Jurkat, Clone E6-1 (cell line): ENCODE measurements around the gene PANX2.
A peak's percentile ranks its signal among the peaks of the same experiment; 100 is the strongest.

Source experiments
- DNase-seq: peaks from one replicate; pipeline ENCODE4 v3.0.0-alpha.2; 2011; ENCODE audit warnings: low read depth, low spot score
- H3K4me3 ChIP-seq: 2 replicates; pipeline ENCODE4 v1.5.1; 2011; ENCODE audit warnings: mild to moderate bottlenecking, low read length, control low read depth, moderate library complexity

The PANX2 gene

DNA sequence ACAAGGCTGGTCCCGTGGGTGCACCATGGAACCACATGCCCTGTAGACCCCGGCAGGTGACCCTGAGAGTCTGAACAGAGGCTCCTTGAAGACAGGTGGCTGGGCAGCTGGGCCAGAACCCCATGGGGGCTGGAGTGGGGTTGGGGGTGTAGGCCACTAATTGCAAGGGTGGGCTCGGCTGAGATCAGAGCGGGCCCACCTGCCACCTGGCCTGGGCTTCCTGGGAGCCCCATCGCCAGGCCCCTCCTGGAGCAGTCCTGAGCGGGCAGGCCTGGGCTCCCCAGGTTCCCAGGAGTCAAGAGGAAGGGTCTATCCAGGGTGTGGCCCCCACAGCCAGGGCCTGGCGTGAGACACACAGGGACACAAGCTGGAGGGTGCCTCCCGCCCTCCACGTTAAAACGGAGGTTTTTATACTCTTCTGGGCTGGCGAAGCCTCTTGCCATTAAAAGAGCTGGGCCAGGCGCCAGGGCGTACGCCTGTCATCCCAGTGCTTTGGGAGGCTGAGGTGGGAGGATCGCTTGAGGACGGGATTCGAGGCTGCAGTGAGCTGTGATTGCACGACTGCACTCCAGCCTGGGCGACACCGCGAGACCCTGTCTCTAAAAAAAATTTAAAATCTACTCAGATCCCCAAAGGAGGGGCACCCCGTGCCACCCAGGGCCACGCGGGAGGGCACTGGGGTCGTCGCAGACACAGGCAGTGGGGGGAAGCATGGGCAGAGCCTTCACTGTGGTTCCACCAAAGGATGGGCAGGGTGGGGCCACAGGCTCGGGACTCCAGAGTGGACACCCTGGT is 10.4 kb downstream of the PANX2 start:
- DNase-seq, result no peak

GRCh38 chr22:50182176-50183081 is 11.9 kb downstream of the PANX2 start:
- H3K4me3 ChIP-seq, result no peak overlapping the region
- DNase-seq, result no peak

More for the DNA sequence above, 10.4 kb downstream of the PANX2 start:
- no peak overlapping the region for H3K4me3 ChIP-seq

DNA sequence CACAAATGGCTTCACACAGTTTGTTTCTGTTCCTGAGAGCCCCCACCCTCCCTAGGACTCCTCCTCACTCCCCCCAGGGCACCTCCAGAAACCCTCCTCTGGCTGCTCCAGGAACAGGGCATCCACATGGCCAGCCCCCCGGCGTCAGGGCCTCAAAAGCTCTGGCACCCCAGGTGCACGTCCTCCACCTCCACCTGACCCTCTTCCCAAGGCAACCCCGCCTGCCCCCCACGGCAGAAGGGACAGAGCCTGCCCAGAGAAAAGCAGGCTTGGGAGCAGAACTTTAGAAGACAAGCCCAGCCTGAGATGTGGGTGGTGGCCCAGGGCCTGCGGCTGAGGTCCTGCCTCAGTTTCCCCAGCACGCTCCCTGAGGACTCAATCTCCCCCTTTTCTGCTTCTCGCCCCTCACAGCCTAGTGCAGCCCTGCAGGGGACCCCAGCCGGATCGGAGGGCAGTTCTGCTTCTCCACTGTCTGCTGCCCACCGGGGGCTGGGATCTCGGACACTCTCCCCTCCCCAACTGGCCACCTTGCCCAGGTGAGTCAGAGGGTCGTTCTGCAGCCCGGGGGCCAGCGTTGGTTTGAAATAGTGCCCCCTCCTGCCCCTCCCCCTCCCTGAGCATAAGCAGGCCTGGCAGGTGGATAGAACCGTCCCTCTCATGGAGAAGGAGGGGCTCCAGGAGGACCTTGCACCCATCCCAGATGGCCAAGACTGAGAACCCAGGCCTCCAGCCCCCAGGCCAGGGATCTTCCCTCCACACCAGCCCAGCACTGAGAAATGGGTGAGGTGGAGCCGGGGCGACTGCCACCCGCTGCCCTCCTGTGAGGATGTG is 12.8 kb downstream of the PANX2 start:
- H3K4me3 ChIP-seq, result no peak overlapping the region
- no peak for DNase-seq

DNA sequence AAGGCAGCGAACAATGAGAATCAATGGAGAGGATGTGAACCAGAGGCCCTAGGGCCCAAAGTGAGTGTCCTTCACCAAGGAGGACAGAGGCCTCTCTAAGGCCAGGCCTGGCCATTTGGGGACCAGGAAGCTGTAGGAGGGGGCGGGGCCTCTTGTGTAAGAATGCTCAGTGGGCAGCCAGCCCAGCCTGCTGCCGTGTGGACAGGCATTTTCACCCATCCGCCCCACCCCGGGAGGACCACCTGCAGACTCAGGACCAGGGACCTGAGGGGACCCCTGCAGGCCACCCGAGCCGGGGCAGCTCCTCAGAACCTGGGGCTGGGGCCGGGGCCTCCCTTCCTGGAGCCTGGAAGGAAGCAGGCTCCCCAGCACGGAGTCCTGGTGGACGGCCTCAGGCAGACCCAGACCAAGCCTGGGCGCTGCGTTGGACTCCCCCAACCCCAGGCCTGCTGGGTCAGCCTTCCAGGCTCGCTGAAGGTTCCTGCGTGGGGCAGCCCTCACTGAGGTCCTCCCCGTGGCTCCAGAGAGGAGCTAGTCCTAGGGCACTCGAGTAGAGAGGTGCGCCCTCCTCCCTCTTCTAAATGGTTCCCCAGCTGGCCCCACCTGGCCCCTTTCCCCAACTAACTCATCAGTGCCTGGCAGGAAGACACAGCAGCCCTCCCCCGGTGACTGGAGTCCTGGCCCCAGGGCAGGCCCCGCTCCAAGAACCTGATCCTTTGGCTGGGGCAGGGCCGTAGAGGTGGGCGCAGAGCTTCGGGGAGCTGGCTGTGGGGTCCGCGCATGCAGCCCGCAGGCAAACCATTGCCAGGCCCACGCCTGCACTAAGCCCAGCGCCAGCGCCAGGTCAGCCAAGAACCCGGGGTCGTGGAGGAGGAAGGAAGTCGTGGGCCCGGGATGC is 13.7 kb downstream of the PANX2 start:
- DNase-seq, result no peak
- H3K4me3 ChIP-seq, result no peak overlapping the region

GRCh38 chr22:50184902-50185374 is 14.4 kb downstream of the PANX2 start:
- H3K4me3 ChIP-seq, result no peak overlapping the region; the same call in 1 of the 2 replicates
- DNase-seq, result no peak

- H3K4me3 ChIP-seq, result peak within 1 kb of the TSS; percentile 75
- DNase-seq, result peak; percentile 76
Measured at GRCh38 chr22:50185375-50186087, 15.0 kb downstream of the PANX2 start, which contains the start of gene TRABD. TRABD (plus strand) TSS chr22:50185913; CDS start chr22:50193061, 7,148 bp downstream.

DNA sequence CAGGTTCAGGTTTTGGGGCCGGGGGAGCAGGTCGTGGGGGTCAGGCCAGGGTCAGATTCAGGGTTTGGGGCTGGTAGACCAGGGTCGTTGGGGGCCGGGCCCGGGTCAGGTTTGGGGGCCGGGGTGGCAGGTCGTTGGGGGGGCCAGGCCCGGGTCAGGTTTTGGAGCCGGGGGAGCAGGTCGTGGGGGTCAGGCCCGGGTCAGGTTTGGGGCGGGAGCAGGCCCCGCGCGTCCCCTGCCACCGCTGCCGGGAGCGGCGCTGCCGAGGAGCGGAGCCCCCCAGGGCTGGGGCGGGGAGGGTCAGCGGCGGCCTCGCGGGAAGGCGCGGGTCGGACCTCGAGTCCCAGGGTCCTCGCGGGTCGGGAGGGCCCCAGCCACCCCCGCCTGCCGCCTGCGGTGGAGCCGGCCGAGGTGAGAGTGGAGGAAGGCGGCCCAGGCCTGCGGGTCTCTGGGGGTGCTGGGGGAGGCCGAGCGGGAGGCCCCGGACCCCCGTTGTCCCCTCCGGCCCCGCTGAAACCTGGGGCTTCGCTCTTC is 15.7 kb downstream of the PANX2 start:
- peak overlapping the region; percentile 75 for H3K4me3 ChIP-seq
- no peak for DNase-seq

DNA sequence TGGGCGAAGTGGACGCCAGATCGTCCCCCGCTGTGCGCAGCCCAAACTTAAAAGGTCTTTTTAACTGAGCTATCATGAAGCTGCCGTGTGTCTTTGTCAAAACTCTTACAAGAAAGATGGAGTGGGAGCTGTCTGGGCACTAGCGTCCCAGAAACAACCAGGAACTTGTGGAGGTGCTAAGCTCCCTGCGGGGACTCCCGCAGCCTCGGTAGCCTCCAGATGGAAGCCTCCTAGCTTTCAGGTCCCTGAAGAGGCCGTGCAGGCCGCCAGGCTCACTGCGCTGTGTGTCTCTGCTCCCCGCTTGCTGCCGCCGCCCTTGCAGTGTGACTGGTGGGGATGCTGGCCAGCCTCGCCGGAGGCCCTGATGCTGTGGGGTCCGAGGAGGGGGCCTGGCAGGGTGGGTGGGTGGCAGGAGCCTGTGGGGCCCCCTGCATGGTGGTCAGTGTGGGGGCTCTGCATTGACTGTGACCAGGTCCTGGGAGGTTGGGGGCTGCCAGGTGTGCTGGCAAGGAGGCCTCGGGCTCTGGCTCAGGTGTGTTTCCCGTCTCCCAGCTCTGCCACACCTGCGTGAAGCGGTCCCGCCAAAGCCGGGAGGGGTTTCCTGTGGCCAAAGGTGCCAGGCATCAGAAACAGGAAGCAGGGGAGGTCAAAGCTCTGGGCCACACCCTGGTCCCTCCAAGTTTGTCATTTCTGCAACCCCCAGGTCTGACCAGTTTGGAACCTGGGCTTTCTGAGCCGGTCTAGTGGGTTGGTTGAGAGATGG is 16.4 kb downstream of the PANX2 start:
- DNase-seq, result no peak
- H3K4me3 ChIP-seq, result peak overlapping the region; percentile 75

DNA sequence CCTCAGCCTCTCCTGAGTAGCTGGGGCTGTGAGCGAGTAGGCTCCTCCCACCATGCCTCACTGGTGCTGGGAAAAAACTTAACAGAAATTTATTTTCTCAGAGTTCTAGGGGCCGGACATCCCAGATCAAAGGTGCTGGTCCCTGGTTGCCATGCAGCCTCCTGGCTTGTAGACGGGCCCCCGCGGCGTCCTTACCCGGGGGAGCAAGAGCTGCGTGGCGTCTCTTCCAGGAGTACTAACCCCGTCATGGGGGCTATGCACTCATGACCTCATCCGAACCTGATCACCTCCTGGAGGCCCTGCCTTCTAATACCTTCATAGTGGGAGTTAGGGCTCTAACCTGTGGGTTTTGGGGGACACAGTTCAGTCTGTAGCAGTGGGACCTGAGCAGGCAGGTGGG is 17.8 kb downstream of the PANX2 start:
- DNase-seq, result no peak
- no peak overlapping the region for H3K4me3 ChIP-seq

- DNase-seq, result no peak
- no peak overlapping the region for H3K4me3 ChIP-seq
Measured at GRCh38 chr22:50189184-50189848, 18.8 kb downstream of the PANX2 start.

GRCh38 chr22:50189849-50190181 is 19.3 kb downstream of the PANX2 start:
- H3K4me3 ChIP-seq, result peak overlapping the region; percentile 75
- no peak for DNase-seq

DNA sequence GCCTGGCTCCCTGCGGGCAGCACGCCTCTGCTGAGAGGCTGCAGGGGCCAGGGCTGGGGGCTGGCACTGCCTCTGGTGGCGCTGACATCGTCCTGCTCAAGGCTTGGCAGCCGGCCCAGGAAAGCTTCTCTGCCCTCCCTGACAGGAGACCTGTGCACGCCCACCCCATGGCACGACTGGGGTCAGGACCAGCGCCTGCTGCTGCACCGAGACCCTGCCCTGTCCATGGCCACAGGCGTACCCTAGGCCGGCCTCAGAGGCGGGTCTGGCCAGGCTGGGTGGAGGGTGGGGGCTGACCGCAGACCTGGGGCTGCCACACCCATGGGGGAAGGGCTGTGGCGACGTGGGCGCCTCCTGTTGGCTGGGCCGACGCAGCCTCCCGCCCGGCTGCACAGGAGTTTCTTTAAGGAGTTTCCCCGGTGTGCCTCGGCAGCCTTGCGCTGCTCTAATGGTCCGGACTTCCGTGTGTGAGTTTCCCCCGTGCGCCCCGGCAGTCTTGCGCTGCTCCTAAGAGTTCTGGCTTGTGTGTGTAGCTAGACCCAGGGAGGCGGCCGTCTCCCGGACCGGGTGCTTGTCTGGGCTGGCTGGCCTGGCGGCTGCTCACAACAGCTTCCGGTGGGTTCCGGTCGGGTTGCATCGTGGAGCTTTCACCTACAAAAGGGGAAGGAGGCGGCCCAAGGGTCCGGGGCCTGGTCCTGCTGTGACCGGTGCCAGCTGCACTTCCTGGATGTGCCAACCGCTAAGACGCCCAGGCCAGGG is 19.8 kb downstream of the PANX2 start:
- DNase-seq, result peak; percentile 76
- H3K4me3 ChIP-seq, result peak overlapping the region; percentile 75

- peak overlapping the region; percentile 75 for H3K4me3 ChIP-seq
Measured at GRCh38 chr22:50190941-50191741, 20.6 kb downstream of the PANX2 start.

DNA sequence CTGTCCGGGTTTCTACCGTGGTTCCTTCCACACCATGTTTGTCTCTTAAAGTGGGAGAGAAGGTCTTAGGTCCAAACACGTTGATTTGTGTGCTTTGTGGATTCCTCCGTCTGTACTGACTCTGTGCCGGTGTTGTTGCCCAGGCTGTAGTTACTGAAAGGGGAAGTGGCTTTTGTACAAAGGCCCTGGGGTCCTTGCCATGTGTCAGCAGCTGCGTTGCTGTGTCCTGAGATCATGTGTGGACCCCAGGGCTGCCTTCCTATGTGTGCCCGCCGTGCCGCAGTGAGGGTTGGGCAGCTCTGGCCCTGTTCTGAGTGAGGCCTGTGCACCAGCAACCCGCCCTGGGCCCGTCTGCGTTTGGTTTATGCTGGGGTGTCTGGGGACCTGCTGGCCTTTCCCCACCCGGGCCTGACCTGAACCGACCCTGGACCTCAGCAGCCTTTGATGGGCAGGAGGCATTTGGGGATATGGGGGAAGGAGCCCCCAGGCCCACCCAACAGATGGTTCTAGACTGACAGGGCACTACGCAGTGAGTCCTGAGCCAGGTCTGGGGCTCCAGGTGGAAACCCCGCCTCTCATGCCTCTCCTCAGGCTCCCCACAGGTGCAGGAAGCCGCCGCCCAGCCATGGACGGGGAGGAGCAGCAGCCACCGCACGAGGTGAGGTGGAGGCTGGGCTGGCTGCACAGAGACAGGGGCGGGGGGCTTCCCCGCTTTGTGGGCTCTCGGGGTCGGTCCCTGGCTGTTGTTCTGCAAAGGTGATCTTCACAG is 22.1 kb downstream of the PANX2 start:
- H3K4me3 ChIP-seq, result no peak overlapping the region
- DNase-seq, result no peak

More at GRCh38 chr22:50190941-50191741, 20.6 kb downstream of the PANX2 start:
- peak; percentile 92 for DNase-seq
